ENCODE measurements around the gene CNTNAP2. TPM values are rescaled to one million over a fixed set of nuclear protein-coding genes. Genes with fewer than 3 reads are reported as not detected.

CNTNAP2 gene
- total RNA-seq, 2 donors from 2014 or later = not detected

DNA sequence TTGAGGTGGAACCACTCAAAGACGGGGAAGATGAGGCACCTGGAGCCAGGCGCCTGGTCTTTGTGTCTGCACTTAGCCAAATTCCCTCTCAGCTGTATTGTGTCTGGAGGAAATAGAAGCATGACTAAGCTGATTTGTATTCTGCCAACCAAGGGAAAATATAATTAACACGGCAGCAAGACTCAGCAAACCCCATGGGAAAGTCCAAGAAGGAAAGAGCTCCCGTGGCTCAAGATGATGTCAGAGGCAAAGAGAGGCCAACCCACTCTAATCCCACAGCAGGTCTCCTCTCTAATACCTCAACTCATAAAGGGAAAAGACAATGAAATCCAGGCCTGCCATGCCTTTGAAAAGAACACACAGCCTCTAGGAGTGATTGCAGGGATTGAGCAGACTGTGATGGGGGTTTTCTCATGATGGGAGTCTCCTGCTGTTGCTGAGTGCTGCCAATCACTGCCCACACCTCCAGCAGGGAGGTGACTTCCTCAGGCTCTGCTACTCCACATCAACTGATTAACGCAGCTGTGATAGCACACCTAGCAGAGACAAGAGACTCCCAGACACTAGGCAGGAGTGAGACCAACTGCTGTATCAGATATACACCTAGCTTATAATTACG lies 2218.5 kb downstream of the CNTNAP2 start:
- Mint-ChIP-seq H3K27me3 (peaks cover 33 to 48% of the 10 kb centered on the region in 2 donors), H3K36me3 (peaks cover 12% of the 10 kb centered on the region)

DNA sequence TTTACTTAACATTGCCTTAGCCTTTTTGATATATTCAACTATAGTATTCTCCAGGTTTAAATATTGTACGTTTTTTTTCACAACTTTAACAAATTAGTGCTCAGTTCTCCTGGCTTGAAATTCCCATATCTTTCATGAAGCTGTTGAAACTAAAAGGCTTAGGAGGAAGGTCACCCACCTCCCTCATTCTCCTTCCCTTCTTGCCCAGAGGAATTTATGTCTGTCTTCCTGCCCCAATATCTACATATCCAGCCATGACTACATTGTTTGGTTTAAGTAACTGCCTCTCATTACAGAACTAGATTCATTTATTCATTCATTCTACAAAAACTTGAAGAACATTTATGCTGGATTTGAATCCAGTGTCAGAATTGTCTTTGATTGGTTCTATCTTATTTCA lies 2219.2 kb downstream of the CNTNAP2 start:
- peaks cover 9% of the 10 kb centered on the region for H3K9me3 Mint-ChIP-seq
- peaks cover 5% of the 10 kb centered on the region for H3K36me3 Mint-ChIP-seq
- no peak for ATAC-seq
- DNase-seq (ENCODE audit: low spot score) = no peak
- peaks cover 37 to 56% of the 10 kb centered on the region in 2 donors for H3K27me3 Mint-ChIP-seq
- H3K27ac Mint-ChIP-seq = no peak overlapping the region
- H3K4me1 Mint-ChIP-seq (ENCODE audit: low read depth in 2 of 2) = peaks cover 8 to 17% of the 10 kb centered on the region in 2 donors
- H3K4me3 Mint-ChIP-seq = no peak overlapping the region

More for the DNA sequence above, 2218.5 kb downstream of the CNTNAP2 start:
- Mint-ChIP-seq H3K4me1 (ENCODE audit: low read depth in 2 of 2) (peaks cover 15 to 22% of the 10 kb centered on the region in 2 donors), H3K9me3 (peaks cover 16% of the 10 kb centered on the region), H3K4me3 (no peak overlapping the region), H3K27ac (no peak overlapping the region)
- ATAC-seq = peak in 1 of 2 donors; percentile 6
- DNase-seq (ENCODE audit: low spot score) = no peak

DNA sequence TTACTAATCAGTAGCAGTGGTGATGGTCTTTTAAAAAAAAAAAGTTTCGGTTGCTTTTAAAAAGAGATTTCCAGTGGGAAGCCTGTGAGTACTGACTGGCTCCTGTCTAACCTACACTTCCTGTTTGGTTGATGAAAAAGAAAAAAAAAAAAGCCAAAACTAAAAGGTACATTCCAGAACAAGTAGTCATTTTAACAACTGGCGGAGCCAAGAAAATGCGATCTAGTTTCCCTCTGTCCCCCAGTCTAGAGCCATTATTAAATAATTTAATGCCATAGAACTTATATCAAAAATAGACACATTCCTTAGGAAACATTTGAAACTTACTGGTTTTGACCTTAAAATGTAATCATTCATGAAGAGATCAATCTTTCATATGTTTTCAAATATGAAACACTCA lies 2219.8 kb downstream of the CNTNAP2 start:
- no peak overlapping the region for H3K27ac Mint-ChIP-seq
- no peak overlapping the region for H3K4me3 Mint-ChIP-seq
- H3K9me3 Mint-ChIP-seq = peaks cover 3% of the 10 kb centered on the region
- no peak for ATAC-seq
- H3K4me1 Mint-ChIP-seq (ENCODE audit: low read depth in 2 of 2) = peaks cover 5 to 11% of the 10 kb centered on the region in 2 donors
- peaks cover 37 to 58% of the 10 kb centered on the region in 2 donors for H3K27me3 Mint-ChIP-seq
- no peaks in the 10 kb centered on the region for H3K36me3 Mint-ChIP-seq
- no peak for DNase-seq (ENCODE audit: low spot score)

DNA sequence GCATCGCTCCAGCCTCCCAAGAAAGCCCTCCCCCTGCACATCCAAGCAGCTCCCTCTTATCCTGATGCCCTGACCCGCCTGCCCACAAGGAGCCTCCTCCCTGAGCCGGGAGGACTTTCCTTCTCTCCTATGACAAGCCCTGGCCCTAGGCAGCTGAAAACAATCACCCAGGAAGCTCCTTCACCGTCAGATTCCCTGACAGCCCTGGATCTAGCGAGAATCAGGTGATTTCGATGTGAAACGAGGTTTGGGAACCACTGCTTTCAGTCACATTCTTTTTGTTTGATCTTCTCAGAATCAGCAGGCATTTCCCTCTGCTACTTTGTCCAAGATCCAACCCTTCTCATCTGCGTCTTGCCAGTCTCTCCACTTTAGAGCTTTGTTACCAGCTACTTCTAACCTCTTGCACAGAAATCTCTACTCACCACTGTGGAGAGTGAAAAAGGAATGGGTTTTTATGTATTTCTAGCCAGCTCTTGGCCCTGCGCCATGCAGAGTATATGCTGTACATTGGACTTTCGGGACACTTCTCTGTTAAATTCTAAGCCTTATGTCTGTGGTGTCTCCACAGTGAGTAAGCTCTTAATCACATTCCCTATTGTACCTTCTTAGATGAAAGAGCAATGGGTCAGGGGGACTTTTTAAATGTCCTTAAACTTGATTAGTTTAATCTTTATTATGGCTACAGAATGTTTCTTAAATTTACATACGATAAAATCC lies 2220.8 kb downstream of the CNTNAP2 start:
- ATAC-seq (no peak), DNase-seq (ENCODE audit: low spot score) (no peak)
- Mint-ChIP-seq H3K4me3 (no peak overlapping the region), H3K27me3 (peaks cover 42 to 64% of the 10 kb centered on the region in 2 donors), H3K27ac (no peak overlapping the region), H3K36me3 (no peaks in the 10 kb centered on the region), H3K4me1 (ENCODE audit: low read depth in 2 of 2) (peaks cover 5 to 8% of the 10 kb centered on the region in 2 donors), H3K9me3 (no peaks in the 10 kb centered on the region)

DNA sequence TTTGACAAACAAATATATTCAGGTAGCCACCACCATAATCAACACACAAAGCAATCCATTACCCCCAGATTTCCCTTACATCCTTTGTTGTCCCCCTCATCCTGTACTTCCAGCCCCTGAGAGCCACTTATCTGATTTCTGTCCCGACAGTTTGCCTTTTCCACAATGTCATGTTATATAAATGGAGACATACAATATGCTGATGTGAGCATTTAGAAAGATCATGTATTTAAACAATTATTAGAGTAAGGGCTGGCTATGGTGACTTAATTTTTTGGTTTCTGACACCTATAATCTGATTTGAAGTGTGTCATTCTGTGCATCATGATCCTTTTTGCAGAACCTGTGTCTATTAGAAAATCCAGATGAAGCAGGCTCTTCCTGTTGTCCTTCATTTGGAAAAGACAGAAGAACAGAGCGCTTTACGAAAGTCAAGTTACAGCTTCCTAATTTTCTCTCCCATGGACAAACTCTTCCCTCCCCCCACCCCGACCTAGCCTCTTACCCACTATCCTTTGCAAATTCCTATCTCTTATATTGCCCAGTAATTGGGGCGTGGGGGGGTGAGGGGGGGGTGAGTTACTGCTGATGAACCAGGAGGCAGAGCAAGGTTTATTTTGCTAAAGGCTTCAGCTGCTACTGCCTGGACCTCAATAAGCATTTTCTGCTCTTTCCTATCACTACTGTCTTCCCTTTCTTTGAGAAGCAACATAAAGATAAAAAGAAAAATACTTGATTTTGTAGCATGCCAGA lies 2221.6 kb downstream of the CNTNAP2 start:
- Mint-ChIP-seq H3K27me3 (peaks cover 48 to 71% of the 10 kb centered on the region in 2 donors), H3K4me1 (ENCODE audit: low read depth in 2 of 2) (peaks cover 5 to 8% of the 10 kb centered on the region in 2 donors), H3K4me3 (no peak overlapping the region), H3K9me3 (no peaks in the 10 kb centered on the region), H3K27ac (no peak overlapping the region), H3K36me3 (no peaks in the 10 kb centered on the region)
- ATAC-seq = no peak
- no peak for DNase-seq (ENCODE audit: low spot score)

DNA sequence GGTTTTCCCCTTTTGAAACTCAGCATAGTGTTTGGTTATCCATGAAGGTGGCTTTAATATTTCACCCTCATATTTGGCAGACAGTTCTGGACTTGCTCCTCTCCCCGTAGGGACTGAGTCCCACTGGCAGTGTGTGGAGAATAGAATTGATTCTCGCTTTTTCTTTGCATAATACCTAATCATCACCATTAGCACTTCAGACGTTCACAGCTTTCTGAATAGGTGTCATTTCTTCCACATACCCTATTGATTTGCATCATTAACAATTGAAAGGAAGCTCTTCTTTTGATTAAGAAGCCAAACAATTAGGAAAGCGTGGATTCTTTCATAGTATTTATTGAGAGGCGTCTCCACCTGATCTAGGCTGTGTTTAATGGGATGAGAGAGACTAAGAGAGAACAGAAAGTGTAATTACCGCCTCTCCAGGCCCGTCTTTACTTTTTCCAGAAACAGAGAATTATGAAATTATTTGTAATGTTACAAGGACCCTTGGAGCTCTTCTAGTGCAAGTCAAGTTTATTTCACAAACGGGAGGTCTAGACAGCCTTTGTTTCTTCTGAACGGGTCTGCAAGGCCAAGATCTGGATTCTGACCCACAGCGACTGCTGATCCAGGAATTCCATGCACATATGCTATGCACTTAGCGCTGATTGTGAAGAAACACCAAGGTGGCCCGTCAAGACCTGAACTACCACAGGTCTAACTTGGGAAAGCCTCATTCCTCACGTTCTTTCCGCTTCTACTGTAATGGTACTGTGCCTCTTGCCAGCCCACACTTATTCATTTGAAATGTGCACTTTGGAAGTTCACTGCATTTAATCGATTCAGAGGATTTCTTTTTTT lies 2224.1 kb downstream of the CNTNAP2 start:
- no peaks in the 10 kb centered on the region for H3K9me3 Mint-ChIP-seq
- H3K4me3 Mint-ChIP-seq = no peak overlapping the region
- H3K27ac Mint-ChIP-seq = no peak overlapping the region
- peaks cover 5 to 8% of the 10 kb centered on the region in 2 donors for H3K4me1 Mint-ChIP-seq (ENCODE audit: low read depth in 2 of 2)
- no peaks in the 10 kb centered on the region for H3K36me3 Mint-ChIP-seq
- peaks cover 56 to 69% of the 10 kb centered on the region in 2 donors for H3K27me3 Mint-ChIP-seq
- no peak for ATAC-seq
- DNase-seq (ENCODE audit: low spot score) = no peak

DNA sequence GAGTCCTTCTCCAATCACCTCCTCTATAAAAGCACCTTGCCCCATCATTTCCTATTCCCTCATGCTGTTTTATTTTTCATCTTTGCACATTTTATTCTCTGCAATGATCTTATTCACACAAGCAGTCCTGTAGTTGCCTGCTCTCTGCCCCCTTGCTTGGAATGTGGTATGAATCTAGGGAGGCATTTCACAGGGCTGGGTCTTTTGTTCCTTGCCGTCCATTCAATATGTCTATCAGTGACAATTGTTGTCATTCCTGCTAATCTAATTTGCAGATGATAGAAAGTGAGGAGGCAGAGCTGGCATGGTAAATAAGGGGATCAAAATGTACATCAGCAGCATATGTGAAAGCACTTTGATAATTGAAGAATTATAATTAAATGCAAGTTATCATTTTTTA lies 2227.8 kb downstream of the CNTNAP2 start:
- Mint-ChIP-seq H3K27ac (no peak overlapping the region), H3K9me3 (no peaks in the 10 kb centered on the region), H3K27me3 (peaks cover 33 to 44% of the 10 kb centered on the region in 2 donors), H3K4me1 (ENCODE audit: low read depth in 2 of 2) (peaks cover 0 to 3% of the 10 kb centered on the region in 2 donors), H3K4me3 (no peak overlapping the region), H3K36me3 (no peaks in the 10 kb centered on the region)
- ATAC-seq = no peak
- DNase-seq (ENCODE audit: low spot score) = no peak

DNA sequence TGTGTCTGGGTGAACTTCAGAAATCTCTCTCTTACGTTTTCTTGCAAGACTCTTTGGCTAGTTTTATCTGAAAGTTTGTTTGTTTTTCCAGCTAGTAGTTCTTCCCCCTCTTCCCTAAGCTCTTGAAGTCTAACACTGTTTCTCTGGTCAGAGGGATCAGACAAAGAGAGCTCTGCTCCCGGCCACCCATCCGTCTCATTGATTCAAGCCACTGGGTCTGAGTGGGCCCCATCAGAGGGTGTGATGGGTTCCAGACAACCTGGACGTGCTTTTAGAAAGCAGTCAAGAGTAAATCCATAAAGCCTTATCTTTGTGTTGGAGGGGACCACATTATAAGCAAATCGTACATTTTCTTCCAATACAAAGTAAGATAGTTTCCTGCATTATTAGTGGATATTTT lies 2231.4 kb downstream of the CNTNAP2 start:
- ATAC-seq = no peak
- no peaks in the 10 kb centered on the region for H3K4me1 Mint-ChIP-seq (ENCODE audit: low read depth in 2 of 2)

DNA sequence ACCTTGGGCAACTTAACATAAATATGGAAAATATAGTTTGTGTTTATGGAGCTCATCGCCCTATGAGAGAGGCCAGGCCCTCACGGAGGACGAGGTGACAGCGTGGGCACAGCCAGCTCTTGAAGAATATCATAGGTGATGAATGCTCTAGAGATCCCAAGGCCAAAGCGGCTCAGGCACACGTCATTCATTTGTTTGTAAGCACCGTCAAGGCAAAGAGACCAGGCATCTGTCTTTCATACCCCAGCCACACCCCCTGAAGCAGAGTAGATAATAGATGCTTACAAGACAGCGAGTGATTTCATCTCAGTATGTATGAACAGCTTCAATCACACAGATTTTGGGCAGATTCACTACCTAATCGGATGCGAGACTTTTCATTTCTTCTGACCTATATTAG lies 2231.9 kb downstream of the CNTNAP2 start:
- ATAC-seq (no peak), DNase-seq (ENCODE audit: low spot score) (no peak)
- H3K4me3 Mint-ChIP-seq = no peak overlapping the region
- no peaks in the 10 kb centered on the region for H3K4me1 Mint-ChIP-seq (ENCODE audit: low read depth in 2 of 2)
- H3K27me3 Mint-ChIP-seq = peaks cover 14 to 17% of the 10 kb centered on the region in 2 donors
- no peaks in the 10 kb centered on the region for H3K9me3 Mint-ChIP-seq
- H3K36me3 Mint-ChIP-seq = no peaks in the 10 kb centered on the region
- no peak overlapping the region for H3K27ac Mint-ChIP-seq

More for the DNA sequence above, 2231.4 kb downstream of the CNTNAP2 start:
- peaks cover 19 to 22% of the 10 kb centered on the region in 2 donors for H3K27me3 Mint-ChIP-seq
- no peaks in the 10 kb centered on the region for H3K36me3 Mint-ChIP-seq
- H3K9me3 Mint-ChIP-seq = no peaks in the 10 kb centered on the region
- DNase-seq (ENCODE audit: low spot score) = no peak
- H3K27ac Mint-ChIP-seq = no peak overlapping the region
- no peak overlapping the region for H3K4me3 Mint-ChIP-seq

DNA sequence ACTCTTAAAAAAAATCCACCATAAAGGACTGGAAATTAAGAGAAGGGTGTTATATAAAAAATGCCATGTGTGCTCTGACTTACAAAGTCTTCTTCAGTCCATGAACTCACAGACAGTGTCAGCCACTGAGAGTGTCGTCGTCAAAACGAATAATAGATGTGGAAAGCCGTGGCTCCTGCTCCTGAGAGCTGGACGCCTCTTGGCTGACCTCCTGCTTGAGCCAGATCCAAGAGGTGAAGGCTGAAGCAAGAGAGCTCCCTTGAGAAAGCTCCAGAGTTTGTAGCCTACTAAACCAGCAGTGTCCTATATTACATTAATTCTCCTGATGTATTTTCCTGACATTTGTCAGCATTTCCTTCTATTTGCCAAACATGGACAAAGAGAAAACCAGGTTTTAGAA lies 2239.7 kb downstream of the CNTNAP2 start:
- ATAC-seq = no peak
- Mint-ChIP-seq H3K4me3 (no peak overlapping the region), H3K27me3 (peaks cover 6 to 14% of the 10 kb centered on the region in 2 donors), H3K9me3 (no peaks in the 10 kb centered on the region), H3K27ac (no peak overlapping the region), H3K4me1 (ENCODE audit: low read depth in 2 of 2) (no peaks in the 10 kb centered on the region), H3K36me3 (no peaks in the 10 kb centered on the region)
- no peak for DNase-seq (ENCODE audit: low spot score)

DNA sequence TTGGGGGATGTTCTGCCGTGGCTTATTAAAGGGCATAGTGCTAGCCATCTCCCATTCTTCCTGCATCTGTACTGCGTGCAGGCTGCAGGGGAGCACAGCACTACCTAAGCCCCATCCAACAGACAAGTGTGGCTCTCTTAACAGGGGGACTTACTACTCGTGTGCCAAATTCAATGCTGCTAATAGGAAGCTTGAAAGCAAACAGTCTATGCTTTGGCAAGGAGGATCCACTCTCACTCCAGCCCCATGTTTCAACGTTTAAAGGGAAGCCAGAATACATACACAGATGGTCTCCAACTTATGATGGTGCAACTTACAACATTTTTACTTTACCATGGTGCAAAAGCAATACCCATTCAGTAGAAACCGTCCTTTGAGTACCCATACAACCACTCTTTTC lies 2245.9 kb downstream of the CNTNAP2 start:
- Mint-ChIP-seq H3K27ac (no peak overlapping the region), H3K27me3 (peaks cover 6 to 9% of the 10 kb centered on the region in 2 donors), H3K36me3 (no peaks in the 10 kb centered on the region), H3K9me3 (no peaks in the 10 kb centered on the region), H3K4me1 (ENCODE audit: low read depth in 2 of 2) (no peaks in the 10 kb centered on the region), H3K4me3 (no peak overlapping the region)
- peak in 1 of 2 donors; percentile 38 for ATAC-seq
- DNase-seq (ENCODE audit: low spot score) = no peak

DNA sequence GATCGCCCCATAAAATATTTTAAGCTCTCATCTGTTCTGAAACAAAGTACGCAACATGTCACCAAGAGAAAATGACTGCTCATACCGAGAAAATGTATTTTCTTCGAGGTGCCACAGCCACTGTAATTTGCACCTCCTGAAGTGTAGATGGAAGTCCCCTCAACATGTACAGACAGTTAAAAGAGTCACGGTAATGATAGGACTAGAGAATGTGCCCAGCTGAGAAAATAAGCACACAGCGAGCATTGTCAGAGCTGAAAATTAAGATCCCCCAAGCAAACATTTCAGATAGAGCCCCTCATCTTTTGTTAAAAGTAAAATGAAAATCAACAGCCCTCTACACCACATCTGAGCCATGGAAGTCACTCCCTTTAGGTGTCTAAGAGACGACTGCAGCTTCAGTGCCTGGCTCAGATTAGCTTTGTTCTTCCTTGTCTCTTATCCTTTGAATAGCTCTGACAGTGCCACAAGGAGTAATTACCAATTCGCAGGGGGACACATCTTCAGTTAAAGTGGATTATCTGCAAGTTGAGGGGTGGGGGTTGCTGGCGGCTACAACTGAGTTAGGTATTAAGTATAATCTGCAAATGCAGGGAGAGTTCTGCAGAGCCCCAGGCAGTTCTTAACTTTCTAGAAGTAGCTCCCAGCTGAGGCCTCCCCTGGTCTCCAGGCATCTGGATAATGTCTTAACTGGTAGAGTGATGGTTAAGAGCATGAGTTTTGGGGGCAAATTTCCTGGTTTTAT lies 2251.3 kb downstream of the CNTNAP2 start:
- no peaks in the 10 kb centered on the region for H3K27me3 Mint-ChIP-seq
- no peaks in the 10 kb centered on the region for H3K4me1 Mint-ChIP-seq (ENCODE audit: low read depth in 2 of 2)
- no peak overlapping the region for H3K27ac Mint-ChIP-seq
- no peaks in the 10 kb centered on the region for H3K36me3 Mint-ChIP-seq
- no peaks in the 10 kb centered on the region for H3K9me3 Mint-ChIP-seq
- ATAC-seq = no peak
- no peak for DNase-seq (ENCODE audit: low spot score)
- no peak overlapping the region for H3K4me3 Mint-ChIP-seq

DNA sequence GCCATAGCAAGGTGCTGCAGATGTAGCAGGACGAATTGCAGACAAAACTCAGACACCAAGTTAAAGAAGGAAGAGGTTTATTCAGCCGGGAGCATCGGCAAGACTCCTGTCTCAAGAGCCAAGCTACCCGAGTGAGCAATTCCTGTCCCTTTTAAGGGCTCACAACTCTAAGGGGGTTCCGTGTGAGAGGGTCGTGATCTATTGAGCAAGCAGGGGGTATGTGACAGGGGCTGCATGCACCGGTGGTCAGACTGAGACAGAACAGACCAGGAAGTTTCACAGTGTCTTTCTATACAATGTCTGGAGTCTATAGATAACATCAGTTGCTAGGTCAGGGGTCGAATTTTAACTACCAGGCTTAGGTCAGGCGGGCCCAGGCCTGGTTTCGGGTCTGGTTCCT lies 2252.0 kb downstream of the CNTNAP2 start:
- no peak overlapping the region for H3K27ac Mint-ChIP-seq
- ATAC-seq = no peak
- no peak overlapping the region for H3K4me3 Mint-ChIP-seq
- DNase-seq (ENCODE audit: low spot score) = no peak
- H3K9me3 Mint-ChIP-seq = no peaks in the 10 kb centered on the region
- no peaks in the 10 kb centered on the region for H3K4me1 Mint-ChIP-seq (ENCODE audit: low read depth in 2 of 2)
- H3K27me3 Mint-ChIP-seq = no peaks in the 10 kb centered on the region
- H3K36me3 Mint-ChIP-seq = no peaks in the 10 kb centered on the region
